Parathyroid adenoma (tissue), 2 donors: Measurements from ENCODE around the gene DDAH1.

ENCODE experiments used
- H2AFZ ChIP-seq: fragments of 300-600 bp; sonication (generic); one replicate; pipeline ENCODE4 v1.7.0; 2017; ENCODE audit warnings: antibody characterized with exemption, mild to moderate bottlenecking
- H3K27ac ChIP-seq: fragments of 300-600 bp; sonication (generic); one replicate; pipeline ENCODE4 v1.7.0; 2017
- H3K27me3 ChIP-seq: fragments of 300-600 bp; sonication (generic); one replicate; pipeline ENCODE4 v1.7.0; 2017; ENCODE audit warnings: low read length; ENCODE audit not compliant: control insufficient read depth, insufficient read depth
- H3K36me3 ChIP-seq: fragments of 300-600 bp; sonication (generic); one replicate; pipeline ENCODE4 v1.7.0; 2017; ENCODE audit warnings: low read length; ENCODE audit not compliant: control insufficient read depth, insufficient read depth
- H3K4me1 ChIP-seq: fragments of 300-600 bp; sonication (generic); one replicate; pipeline ENCODE4 v1.7.0; 2017; ENCODE audit warnings: control low read depth
- H3K4me2 ChIP-seq: fragments of 300-600 bp; sonication (generic); one replicate; pipeline ENCODE4 v1.7.0; 2017; ENCODE audit warnings: low read length
- H3K4me3 ChIP-seq: fragments of 300-600 bp; sonication (generic); one replicate; pipeline ENCODE4 v1.7.0; 2017; ENCODE audit warnings: low read depth, low read length
- H3K79me2 ChIP-seq: fragments of 300-600 bp; sonication (generic); one replicate; pipeline ENCODE4 v1.7.0; 2017; ENCODE audit warnings: control low read depth
- H3K9ac ChIP-seq: fragments of 300-600 bp; sonication (generic); one replicate; pipeline ENCODE4 v1.7.0; 2017; ENCODE audit warnings: mild to moderate bottlenecking
- H3K9me3 ChIP-seq: fragments of 300-600 bp; sonication (generic); one replicate; pipeline ENCODE4 v1.7.0; 2017; ENCODE audit warnings: low read length; ENCODE audit not compliant: control insufficient read depth
- CTCF ChIP-seq: fragments of 300-600 bp; sonication (generic); IDR thresholded peaks from one replicate; pipeline ENCODE4 v1.7.0; 2017; ENCODE audit warnings: antibody characterized with exemption, mild to moderate bottlenecking
- donor health status: primary hyperparathyroidism.

DDAH1 gene

GRCh38 chr1:85278853-85279314, 186.1 kb downstream of the DDAH1 start:
- TF ChIP-seq CTCF, result no peak
- no peak overlapping the region for H3K9ac ChIP-seq
- H3K27ac ChIP-seq, result no peak overlapping the region
- no peaks in the 10 kb centered on the region for H3K27me3 ChIP-seq
- H2AFZ ChIP-seq, result peak overlapping the region; percentile 38
- no peaks in the 10 kb centered on the region for H3K9me3 ChIP-seq
- H3K79me2 ChIP-seq, result no peaks in the 10 kb centered on the region
- H3K36me3 ChIP-seq, result no peaks in the 10 kb centered on the region
- no peak overlapping the region for H3K4me3 ChIP-seq
- peaks cover 5% of the 10 kb centered on the region for H3K4me1 ChIP-seq
- no peak overlapping the region for H3K4me2 ChIP-seq

GRCh38 chr1:85277802-85278201, 187.2 kb downstream of the DDAH1 start:
- Histone ChIP-seq H2AFZ (no peak overlapping the region), H3K4me1 (peaks cover 5% of the 10 kb centered on the region), H3K79me2 (no peaks in the 10 kb centered on the region)

DNA sequence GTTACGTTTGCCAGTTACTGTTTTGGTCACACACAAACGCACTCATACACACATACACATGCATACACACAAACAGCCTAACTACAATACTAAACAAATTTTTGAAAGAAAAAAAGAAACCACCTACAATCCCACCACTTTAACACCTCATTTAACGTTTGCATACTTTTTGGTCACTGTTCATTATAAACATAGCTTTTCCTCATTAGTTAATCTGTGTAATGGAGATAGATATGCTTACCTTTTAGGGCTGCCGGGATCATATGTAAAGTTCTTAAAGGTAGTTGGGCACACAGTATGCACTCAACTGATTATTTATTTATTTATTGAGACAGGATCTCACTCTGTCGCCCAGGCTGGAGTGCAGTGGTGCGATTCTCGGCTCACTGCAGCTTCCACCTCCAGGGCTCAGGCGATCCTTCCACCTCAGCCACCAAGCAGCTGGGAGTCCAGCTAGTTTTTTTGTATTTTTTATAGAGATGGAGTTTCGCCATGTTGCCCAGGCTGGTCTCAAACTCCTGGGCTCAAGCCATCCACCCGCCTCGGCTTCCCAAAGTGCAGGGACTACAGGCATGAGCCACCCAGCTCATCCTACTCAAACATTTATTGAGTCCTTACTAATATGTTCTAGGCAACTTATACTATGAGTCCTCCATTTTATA, 187.8 kb downstream of the DDAH1 start:
- Histone ChIP-seq H3K4me3 (peak overlapping the region; percentile 94), H3K27ac (peak overlapping the region; percentile 92), H3K27me3 (no peaks in the 10 kb centered on the region), H2AFZ (peak overlapping the region; percentile 55), H3K79me2 (no peaks in the 10 kb centered on the region), H3K9me3 (no peaks in the 10 kb centered on the region), H3K4me2 (peak overlapping the region; percentile 74), H3K36me3 (no peaks in the 10 kb centered on the region), H3K9ac (no peak overlapping the region), H3K4me1 (peaks cover 5% of the 10 kb centered on the region)
- no peak for TF ChIP-seq CTCF

More at GRCh38 chr1:85277802-85278201, 187.2 kb downstream of the DDAH1 start:
- H3K36me3 ChIP-seq, result no peaks in the 10 kb centered on the region
- no peak overlapping the region for H3K9ac ChIP-seq
- H3K4me2 ChIP-seq, result no peak overlapping the region
- no peaks in the 10 kb centered on the region for H3K27me3 ChIP-seq
- no peak overlapping the region for H3K27ac ChIP-seq
- no peak overlapping the region for H3K4me3 ChIP-seq
- no peaks in the 10 kb centered on the region for H3K9me3 ChIP-seq
- TF ChIP-seq CTCF, result no peak

- peak within 1 kb of the TSS; percentile 35 for H3K9ac ChIP-seq
- H3K27me3 ChIP-seq, result no peaks in the 10 kb centered on the region
- H3K4me3 ChIP-seq, result peak within 1 kb of the TSS; percentile 94
- H2AFZ ChIP-seq, result peak within 1 kb of the TSS; percentile 96
- H3K79me2 ChIP-seq, result peaks cover 3% of the 10 kb centered on the region
- TF ChIP-seq CTCF, result no peak
- no peaks in the 10 kb centered on the region for H3K36me3 ChIP-seq
- peak within 1 kb of the TSS; percentile 95 for H3K4me2 ChIP-seq
- H3K9me3 ChIP-seq, result no peaks in the 10 kb centered on the region
- H3K27ac ChIP-seq, result peak within 1 kb of the TSS; percentile 92
- H3K4me1 ChIP-seq, result peaks cover 5% of the 10 kb centered on the region
Measured at GRCh38 chr1:85276215-85276977, 188.6 kb downstream of the DDAH1 start, which contains the start of gene BCL10. BCL10 (minus strand) TSS chr1:85276632; CDS start chr1:85276352, 280 bp downstream.
